Colonic mucosa (tissue), 4 donors: ENCODE measurements around the gene VSIG2. TPM values are rescaled to one million over a fixed set of nuclear protein-coding genes. Genes with fewer than 3 reads are reported as not detected.

Experiments
- DNase-seq: peaks from one replicate; pipeline ENCODE4 v3.0.0-alpha.2; 2020
- H3K27ac ChIP-seq: fragments of 200-600 bp; one replicate; pipeline ENCODE4 v1.8.0; 2021
- H3K27me3 ChIP-seq: fragments of 200-600 bp; one replicate; pipeline ENCODE4 v1.8.0; 2021
- H3K36me3 ChIP-seq: fragments of 200-600 bp; one replicate; pipeline ENCODE4 v1.8.0; 2021
- H3K4me1 ChIP-seq: fragments of 200-600 bp; one replicate; pipeline ENCODE4 v1.8.0; 2021; ENCODE audit warnings: mild to moderate bottlenecking
- H3K4me3 ChIP-seq: fragments of 200-600 bp; one replicate; pipeline ENCODE4 v1.8.0; 2021
- H3K9ac ChIP-seq, 2 donors: one replicate each; pipeline ENCODE4 v1.7.0; 2013; ENCODE audit warnings: control low read depth in 2 of 2, low read depth in 2 of 2, low read length in 2 of 2
- H3K9me3 ChIP-seq: fragments of 200-600 bp; one replicate; pipeline ENCODE4 v1.8.0; 2021
- CTCF ChIP-seq: fragments of 200-600 bp; IDR thresholded peaks from one replicate; pipeline ENCODE4 v1.8.0; 2022; ENCODE audit warnings: antibody characterized with exemption, mild to moderate bottlenecking
- intact Hi-C: fragments of 100-400 bp; cut with DNase I; formaldehyde crosslinking; loops from one replicate; pipeline ENCODE4 v1.14.1; 2022
- total RNA-seq, 2 donors: library from RNA; stranded (reverse); fragmentation: NEBNext Ultra II Directional in 1 of 2; extraction: Animal tissue kit (Norgen Biotek cat#: 25700) in 1 of 2; gene quantifications; one replicate each; pipeline ENCODE4 v1.2.1, GENCODE V29; 2021
- donor health status: healthy.
- donor health status: DM: no; HTN: no; CAD: no.
- donor health status: DM: no; HTN: no; CAD: no.

VSIG2 gene
- total RNA-seq, 2 donors from 2014 or later = 122 to 155 TPM

- Histone ChIP-seq H3K27ac (no peak overlapping the region), H3K4me1 (peaks cover 7% of the 10 kb centered on the region)
- intact Hi-C loops = no loop called here
Observed at GRCh38 chr11:124756033-124756752, 4.1 kb upstream of the VSIG2 start.

DNA sequence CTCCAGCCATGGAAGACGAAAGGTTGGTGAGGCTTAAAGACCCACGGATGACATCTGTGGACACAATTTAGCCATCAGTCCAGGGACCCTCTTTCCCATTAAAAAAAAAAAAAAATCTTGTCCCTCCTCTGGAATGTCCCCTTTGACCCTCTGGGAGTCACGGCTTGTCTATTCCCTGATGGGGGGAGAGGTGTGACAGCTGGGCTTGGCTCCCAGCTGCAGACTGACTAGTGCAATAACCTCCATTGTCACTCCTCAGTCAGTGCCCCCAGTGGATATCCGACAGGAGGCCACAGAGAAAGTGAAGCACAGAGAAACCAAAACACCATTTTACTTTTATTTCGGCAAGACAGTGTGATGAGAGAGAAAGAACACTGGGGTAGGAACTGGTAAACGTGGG, 2.7 kb upstream of the VSIG2 start:
- intact Hi-C loops = no loop called here
- no peak for TF ChIP-seq CTCF
- Histone ChIP-seq H3K9ac (no peak overlapping the region), H3K4me1 (peaks cover 7% of the 10 kb centered on the region), H3K27ac (no peak overlapping the region), H3K27me3 (peaks cover 9% of the 10 kb centered on the region), H3K36me3 (no peaks in the 10 kb centered on the region), H3K9me3 (no peaks in the 10 kb centered on the region), H3K4me3 (no peak overlapping the region)
- DNase-seq = no peak

More at GRCh38 chr11:124756033-124756752, 4.1 kb upstream of the VSIG2 start:
- DNase-seq = no peak
- no peaks in the 10 kb centered on the region for H3K9me3 ChIP-seq
- peaks cover 19% of the 10 kb centered on the region for H3K27me3 ChIP-seq
- H3K4me3 ChIP-seq = no peak overlapping the region
- no peak for TF ChIP-seq CTCF
- H3K9ac ChIP-seq = no peak overlapping the region
- no peaks in the 10 kb centered on the region for H3K36me3 ChIP-seq

- Histone ChIP-seq H3K36me3 (no peaks in the 10 kb centered on the region), H3K9me3 (no peaks in the 10 kb centered on the region), H3K27ac (no peak overlapping the region), H3K27me3 (peaks cover 6% of the 10 kb centered on the region), H3K4me3 (no peak overlapping the region), H3K9ac (no peak overlapping the region), H3K4me1 (peaks cover 4% of the 10 kb centered on the region)
- no peak for DNase-seq
- TF ChIP-seq CTCF = no peak
- intact Hi-C loops = no loop called here
Observed at GRCh38 chr11:124754309-124754708, 2.3 kb upstream of the VSIG2 start.

- Histone ChIP-seq H3K36me3 (no peaks in the 10 kb centered on the region), H3K4me1 (peaks cover 4% of the 10 kb centered on the region), H3K9ac (no peak overlapping the region), H3K27ac (no peak overlapping the region), H3K4me3 (no peak overlapping the region), H3K9me3 (no peaks in the 10 kb centered on the region), H3K27me3 (no peaks in the 10 kb centered on the region)
- TF ChIP-seq CTCF = no peak
- no peak for DNase-seq
- intact Hi-C loops = no loop called here
Observed at GRCh38 chr11:124753624-124754023, 1.6 kb upstream of the VSIG2 start.

DNA sequence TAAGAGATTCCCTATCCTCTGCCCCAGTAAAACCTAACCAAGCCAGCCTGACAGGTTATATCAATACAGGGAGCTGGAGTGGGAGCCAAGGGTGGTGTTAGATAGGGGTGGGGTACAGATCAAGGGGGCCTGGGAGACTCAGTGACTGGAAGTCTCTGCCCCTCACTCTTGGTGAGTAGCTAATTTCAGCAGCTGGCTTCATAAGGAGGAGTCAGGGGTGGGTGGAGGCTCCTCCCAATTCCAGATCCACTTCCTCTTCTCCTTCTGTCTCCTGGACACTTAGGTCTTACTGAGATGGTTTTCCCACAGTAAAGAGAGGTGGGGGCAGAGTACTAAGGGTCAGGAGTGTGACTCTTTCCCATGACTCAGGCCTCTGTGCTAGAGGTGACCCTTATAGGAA, 1.1 kb upstream of the VSIG2 start:
- intact Hi-C loops = no loop called here
- Histone ChIP-seq H3K4me3 (no peak overlapping the region), H3K9me3 (no peaks in the 10 kb centered on the region), H3K36me3 (no peaks in the 10 kb centered on the region), H3K27ac (no peak overlapping the region), H3K4me1 (peaks cover 4% of the 10 kb centered on the region), H3K27me3 (no peaks in the 10 kb centered on the region), H3K9ac (no peak overlapping the region)
- no peak for TF ChIP-seq CTCF
- no peak for DNase-seq
